Liver (tissue), 9 donors: Measurements from ENCODE around the gene FLRT2. TPM values are rescaled to one million over a fixed set of nuclear protein-coding genes. Genes with fewer than 3 reads are reported as not detected.

Experiments
- DNase-seq: peaks from one replicate; pipeline ENCODE4 v3.0.0-alpha.2; 2017; ENCODE audit warnings: low spot score
- H3K27ac ChIP-seq, 2 donors: one replicate each; pipeline ENCODE4 v1.7.0; 2013; ENCODE audit warnings: inconsistent platforms in 2 of 2, low read length in 2 of 2, control low read depth in 1 of 2, low read depth in 1 of 2, mild to moderate bottlenecking in 1 of 2
- H3K27me3 ChIP-seq, 4 donors: one replicate each; pipeline versions ENCODE4 v1.6.1 to v1.7.0; 2013; ENCODE audit warnings: low read length in 3 of 4, inconsistent platforms in 1 of 4, mild to moderate bottlenecking in 1 of 4, moderate library complexity in 1 of 4; ENCODE audit not compliant: control insufficient read depth in 4 of 4, insufficient read depth in 4 of 4
- H3K36me3 ChIP-seq, 4 donors: one replicate each; pipeline versions ENCODE4 v1.6.1 to v1.7.0; 2013; ENCODE audit warnings: low read length in 3 of 4, mild to moderate bottlenecking in 3 of 4, low read depth in 1 of 4, moderate library complexity in 1 of 4; ENCODE audit not compliant: control insufficient read depth in 4 of 4, insufficient read depth in 3 of 4
- H3K4me1 ChIP-seq, 4 donors: one replicate each; pipeline versions ENCODE4 v1.6.1 to v1.7.0; 2013; ENCODE audit warnings: low read length in 3 of 4, mild to moderate bottlenecking in 3 of 4, moderate library complexity in 1 of 4; ENCODE audit not compliant: control insufficient read depth in 4 of 4, insufficient read depth in 4 of 4
- H3K4me3 ChIP-seq, 3 donors: one replicate each; pipeline versions ENCODE4 v1.6.1 to v1.7.0; 2013; ENCODE audit warnings: low read length in 3 of 3, control low read depth in 1 of 3, low read depth in 1 of 3, mild to moderate bottlenecking in 1 of 3
- H3K9ac ChIP-seq, 2 donors: one replicate each; pipeline ENCODE4 v1.7.0; 2013; ENCODE audit warnings: low read length in 2 of 2, mild to moderate bottlenecking in 2 of 2, moderate library complexity in 2 of 2, control low read depth in 1 of 2, low read depth in 1 of 2
- H3K9me3 ChIP-seq, 4 donors: one replicate each; pipeline versions ENCODE4 v1.6.1 to v1.7.0; 2013; ENCODE audit warnings: low read length in 3 of 4; ENCODE audit not compliant: control insufficient read depth in 4 of 4
- EGR1 ChIP-seq, 2 donors: IDR thresholded peaks; 2 replicates each; pipeline ENCODE4 v1.6.1; 2016 to 2018; ENCODE audit warnings: antibody characterized with exemption in 2 of 2, low read depth in 2 of 2
- FOXA1 ChIP-seq: IDR thresholded peaks from 2 replicates; pipeline ENCODE4 v1.6.1; 2016; ENCODE audit warnings: antibody characterized with exemption
- FOXA2 ChIP-seq: IDR thresholded peaks from 2 replicates; pipeline ENCODE4 v1.6.1; 2016; ENCODE audit warnings: antibody characterized with exemption
- GABPA ChIP-seq, 2 donors: IDR thresholded peaks in 1 of 2; conservative IDR thresholded peaks in 1 of 2; 2 replicates each; pipeline ENCODE4 v1.6.1; 2016; ENCODE audit warnings: antibody characterized with exemption in 2 of 2, mild to moderate bottlenecking in 1 of 2, moderate library complexity in 1 of 2
- HNF4G ChIP-seq: IDR thresholded peaks from 2 replicates; pipeline ENCODE4 v1.6.1; 2016; ENCODE audit warnings: antibody characterized with exemption
- JUND ChIP-seq, 2 donors: IDR thresholded peaks; 2 replicates each; pipeline ENCODE4 v1.6.1; 2016; ENCODE audit warnings: antibody characterized with exemption in 2 of 2
- NR2F2 ChIP-seq: IDR thresholded peaks from 2 replicates; pipeline ENCODE4 v1.6.1; 2016; ENCODE audit warnings: antibody characterized with exemption
- RAD21 ChIP-seq, 2 donors: IDR thresholded peaks; 2 replicates each; pipeline ENCODE4 v1.6.1; 2016; ENCODE audit warnings: antibody characterized with exemption in 2 of 2, mild to moderate bottlenecking in 2 of 2
- REST ChIP-seq: IDR thresholded peaks from 2 replicates; pipeline ENCODE4 v1.6.1; 2016; ENCODE audit warnings: antibody characterized with exemption, mild to moderate bottlenecking
- RXRA ChIP-seq, 2 donors: IDR thresholded peaks; 2 replicates each; pipeline ENCODE4 v1.6.1; 2017 to 2018; ENCODE audit warnings: antibody characterized with exemption in 2 of 2, mild to moderate bottlenecking in 1 of 2
- SP1 ChIP-seq: IDR thresholded peaks from 2 replicates; pipeline ENCODE4 v1.6.1; 2018; ENCODE audit warnings: antibody characterized with exemption, mild to moderate bottlenecking
- TAF1 ChIP-seq: conservative IDR thresholded peaks from 2 replicates; pipeline ENCODE4 v1.6.1; 2016; ENCODE audit warnings: antibody characterized with exemption, mild to moderate bottlenecking
- YY1 ChIP-seq: IDR thresholded peaks from 2 replicates; pipeline ENCODE4 v1.6.1; 2016; ENCODE audit warnings: antibody characterized with exemption, mild to moderate bottlenecking
- WGBS: extraction: QIAGEN DNeasy Blood & Tissue Kit; methylation state at CpG from one replicate; pipeline ENCODE4 v1.1.7; 2013; 5-methylcytosine and 5-hydroxymethylcytosine counted together
- polyA plus RNA-seq, 2 donors: library from polyadenylated mRNA; stranded (reverse) in 1 of 2; unstranded in 1 of 2; fragments of 200-250 nt in 1 of 2; fragments of >200 nt in 1 of 2; fragmentation: Nextera tagmentation in 1 of 2; extraction: Ambion mirVana in 1 of 2; gene quantifications; one replicate each; pipeline versions ENCODE4 v1.2.1 to v1.2.3, GENCODE V29; 2013 to 2015
- total RNA-seq, 2 donors: library from RNA; depleted of rRNA; stranded (reverse); fragments of >200 nt; gene quantifications; one replicate each; pipeline ENCODE4 v1.2.3, GENCODE V29; 2014
- TF ChIP-seq, protein P1 (sequence below): IDR thresholded peaks from 2 replicates; pipeline ENCODE4 v1.6.1; 2016; ENCODE audit warnings: antibody characterized with exemption
- TF ChIP-seq, protein P2 (sequence below): fragments of 150-350 bp; IDR thresholded peaks from 2 replicates; pipeline ENCODE4 v1.5.1; 2017; ENCODE audit warnings: improper control_type of control experiment, low read depth, low read length; ENCODE audit not compliant: missing input control
- donor health status: healthy.
- donor health status: healthy.
- donor health status: healthy.
- donor health status: healthy.
- donor health status: healthy.

Gene FLRT2
- total and polyA plus RNA-seq, 4 donors: 0.90 to 8.2 (median 1.8) TPM

- TF ChIP-seq, protein P1, sequence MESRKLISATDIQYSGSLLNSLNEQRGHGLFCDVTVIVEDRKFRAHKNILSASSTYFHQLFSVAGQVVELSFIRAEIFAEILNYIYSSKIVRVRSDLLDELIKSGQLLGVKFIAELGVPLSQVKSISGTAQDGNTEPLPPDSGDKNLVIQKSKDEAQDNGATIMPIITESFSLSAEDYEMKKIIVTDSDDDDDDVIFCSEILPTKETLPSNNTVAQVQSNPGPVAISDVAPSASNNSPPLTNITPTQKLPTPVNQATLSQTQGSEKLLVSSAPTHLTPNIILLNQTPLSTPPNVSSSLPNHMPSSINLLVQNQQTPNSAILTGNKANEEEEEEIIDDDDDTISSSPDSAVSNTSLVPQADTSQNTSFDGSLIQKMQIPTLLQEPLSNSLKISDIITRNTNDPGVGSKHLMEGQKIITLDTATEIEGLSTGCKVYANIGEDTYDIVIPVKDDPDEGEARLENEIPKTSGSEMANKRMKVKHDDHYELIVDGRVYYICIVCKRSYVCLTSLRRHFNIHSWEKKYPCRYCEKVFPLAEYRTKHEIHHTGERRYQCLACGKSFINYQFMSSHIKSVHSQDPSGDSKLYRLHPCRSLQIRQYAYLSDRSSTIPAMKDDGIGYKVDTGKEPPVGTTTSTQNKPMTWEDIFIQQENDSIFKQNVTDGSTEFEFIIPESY: no peak
- no peak for TF ChIP-seq HNF4G
Observed at GRCh38 chr14:85601246-85601645, 71.3 kb downstream of the FLRT2 start (continued).

- no peaks in the 10 kb centered on the region for H3K27me3 ChIP-seq
- WGBS: 93% methylated on average over 1 of the region's 1 CpG
Observed at GRCh38 chr14:85601690-85602089, 71.7 kb downstream of the FLRT2 start.

GRCh38 chr14:85602345-85602744, 72.4 kb downstream of the FLRT2 start:
- 83% methylated on average over 6 of the region's 6 CpGs for WGBS
- no peaks in the 10 kb centered on the region for H3K4me1 ChIP-seq
- TF ChIP-seq, protein P1: no peak
- no peak for TF ChIP-seq SP1
- no peak for TF ChIP-seq RXRA (IDR thresholded peaks at IDR 0.05)
- TF ChIP-seq TAF1: no peak
- TF ChIP-seq, protein P2, sequence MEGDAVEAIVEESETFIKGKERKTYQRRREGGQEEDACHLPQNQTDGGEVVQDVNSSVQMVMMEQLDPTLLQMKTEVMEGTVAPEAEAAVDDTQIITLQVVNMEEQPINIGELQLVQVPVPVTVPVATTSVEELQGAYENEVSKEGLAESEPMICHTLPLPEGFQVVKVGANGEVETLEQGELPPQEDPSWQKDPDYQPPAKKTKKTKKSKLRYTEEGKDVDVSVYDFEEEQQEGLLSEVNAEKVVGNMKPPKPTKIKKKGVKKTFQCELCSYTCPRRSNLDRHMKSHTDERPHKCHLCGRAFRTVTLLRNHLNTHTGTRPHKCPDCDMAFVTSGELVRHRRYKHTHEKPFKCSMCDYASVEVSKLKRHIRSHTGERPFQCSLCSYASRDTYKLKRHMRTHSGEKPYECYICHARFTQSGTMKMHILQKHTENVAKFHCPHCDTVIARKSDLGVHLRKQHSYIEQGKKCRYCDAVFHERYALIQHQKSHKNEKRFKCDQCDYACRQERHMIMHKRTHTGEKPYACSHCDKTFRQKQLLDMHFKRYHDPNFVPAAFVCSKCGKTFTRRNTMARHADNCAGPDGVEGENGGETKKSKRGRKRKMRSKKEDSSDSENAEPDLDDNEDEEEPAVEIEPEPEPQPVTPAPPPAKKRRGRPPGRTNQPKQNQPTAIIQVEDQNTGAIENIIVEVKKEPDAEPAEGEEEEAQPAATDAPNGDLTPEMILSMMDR: no peak
- no peak for TF ChIP-seq RAD21 (IDR thresholded peaks at IDR 0.05)
- no peak for TF ChIP-seq YY1
- TF ChIP-seq EGR1 (IDR thresholded peaks at IDR 0.05; ENCODE audit: low read depth in 2 of 2): no peak
- no peak for TF ChIP-seq JUND (IDR thresholded peaks at IDR 0.05)
- no peak for TF ChIP-seq NR2F2
- no peak for TF ChIP-seq FOXA1

More at GRCh38 chr14:85601690-85602089, 71.7 kb downstream of the FLRT2 start:
- DNase-seq: no peak
- no peak overlapping the region for H3K4me3 ChIP-seq
- H3K9ac ChIP-seq: no peak overlapping the region
- TF ChIP-seq JUND (IDR thresholded peaks at IDR 0.05) (no peak), GABPA (IDR thresholded peaks at IDR 0.05 in 1 of 2, conservative IDR thresholded peaks at IDR 0.05 in 1 of 2) (no peak), FOXA2 (no peak), REST (no peak)
- TF ChIP-seq, protein P2: no peak
- H3K4me1 ChIP-seq: no peaks in the 10 kb centered on the region
- no peaks in the 10 kb centered on the region for H3K9me3 ChIP-seq
- no peak overlapping the region for H3K27ac ChIP-seq
- no peaks in the 10 kb centered on the region for H3K36me3 ChIP-seq

More at GRCh38 chr14:85602345-85602744, 72.4 kb downstream of the FLRT2 start:
- H3K27ac ChIP-seq: no peak overlapping the region
- H3K4me3 ChIP-seq: no peak overlapping the region
- H3K9me3 ChIP-seq: no peaks in the 10 kb centered on the region
- no peak for DNase-seq
- no peaks in the 10 kb centered on the region for H3K27me3 ChIP-seq
- H3K36me3 ChIP-seq: no peaks in the 10 kb centered on the region
- no peak overlapping the region for H3K9ac ChIP-seq
